Fibroblast of peridontal ligament (primary cell): ENCODE measurements around the gene TSPEAR.
"Not testable (repeated sequence)": the region's sequence is repeated elsewhere in the genome, so short reads cannot be mapped to it uniquely, and the experiment has no call there.

Source experiments
- DNase-seq: peaks from one replicate; pipeline ENCODE4 v3.0.0-alpha.2; 2010; ENCODE audit errors: extremely low read depth

TSPEAR gene

GRCh38 chr21:44569861-44570517 lies 141.4 kb downstream of the TSPEAR start:
- no peak for DNase-seq

DNA sequence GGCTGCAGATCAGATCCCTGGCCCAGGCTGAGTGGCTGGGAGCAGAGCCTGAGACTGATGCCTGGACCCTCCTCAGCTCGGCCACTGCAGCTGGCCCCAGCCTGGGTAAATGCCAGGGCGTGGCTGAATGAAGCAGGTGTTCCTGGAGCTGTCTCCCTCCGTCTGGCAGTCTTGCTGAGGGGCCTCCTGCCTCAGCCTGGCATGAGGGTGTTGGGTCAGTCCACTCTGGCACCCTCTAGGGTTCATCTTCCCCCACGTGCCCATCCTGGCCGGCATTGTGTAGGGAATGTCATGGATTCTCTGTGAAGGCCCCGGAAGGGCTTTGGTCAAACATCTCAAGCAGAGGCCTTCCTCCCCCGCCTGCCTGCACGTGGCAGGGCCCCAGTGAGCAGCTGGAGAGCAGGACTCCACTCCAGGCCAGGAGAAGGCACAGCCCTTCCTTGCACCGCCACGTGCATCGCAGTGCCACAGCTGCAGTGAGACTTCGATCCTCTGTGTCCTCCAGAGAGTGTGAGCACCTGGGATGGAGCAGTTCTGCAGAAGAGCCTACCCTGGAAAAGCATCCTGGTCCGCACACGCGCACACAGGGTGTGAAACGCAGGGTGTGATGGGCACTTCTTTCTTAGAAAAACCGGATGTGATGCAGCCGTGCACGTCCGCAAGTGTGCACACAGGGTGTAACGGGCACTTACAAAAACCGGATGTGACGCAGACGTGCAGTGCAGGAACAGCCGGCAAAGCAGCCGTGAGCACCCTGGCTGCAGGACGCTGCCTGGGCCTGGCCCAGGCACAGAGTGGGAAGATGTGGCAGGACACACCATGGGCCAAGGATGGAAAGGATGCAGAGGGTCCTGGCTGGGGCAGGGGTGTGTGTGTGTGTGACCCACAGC lies 142.5 kb downstream of the TSPEAR start:
- DNase-seq, result no peak

DNA sequence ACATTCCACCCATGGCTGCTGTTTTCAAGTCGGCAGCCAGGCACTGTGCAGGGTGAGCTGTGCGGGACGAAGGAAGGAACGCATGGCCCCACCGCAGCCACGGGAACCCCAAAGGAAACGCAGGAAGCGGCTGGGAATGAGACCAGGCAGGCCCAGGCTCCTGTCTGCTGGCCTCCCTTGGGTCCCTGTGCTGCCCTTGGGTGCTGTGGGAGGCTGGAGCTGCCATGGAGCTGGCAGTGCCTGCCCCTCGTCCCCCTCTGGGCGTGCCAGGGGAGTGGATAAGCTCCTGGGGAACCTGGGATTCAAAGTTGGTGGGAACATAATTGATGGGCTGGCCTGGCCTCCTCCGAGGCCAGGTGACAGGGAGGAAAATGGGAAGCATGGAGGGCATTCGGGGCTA lies 143.1 kb downstream of the TSPEAR start:
- no peak for DNase-seq

DNA sequence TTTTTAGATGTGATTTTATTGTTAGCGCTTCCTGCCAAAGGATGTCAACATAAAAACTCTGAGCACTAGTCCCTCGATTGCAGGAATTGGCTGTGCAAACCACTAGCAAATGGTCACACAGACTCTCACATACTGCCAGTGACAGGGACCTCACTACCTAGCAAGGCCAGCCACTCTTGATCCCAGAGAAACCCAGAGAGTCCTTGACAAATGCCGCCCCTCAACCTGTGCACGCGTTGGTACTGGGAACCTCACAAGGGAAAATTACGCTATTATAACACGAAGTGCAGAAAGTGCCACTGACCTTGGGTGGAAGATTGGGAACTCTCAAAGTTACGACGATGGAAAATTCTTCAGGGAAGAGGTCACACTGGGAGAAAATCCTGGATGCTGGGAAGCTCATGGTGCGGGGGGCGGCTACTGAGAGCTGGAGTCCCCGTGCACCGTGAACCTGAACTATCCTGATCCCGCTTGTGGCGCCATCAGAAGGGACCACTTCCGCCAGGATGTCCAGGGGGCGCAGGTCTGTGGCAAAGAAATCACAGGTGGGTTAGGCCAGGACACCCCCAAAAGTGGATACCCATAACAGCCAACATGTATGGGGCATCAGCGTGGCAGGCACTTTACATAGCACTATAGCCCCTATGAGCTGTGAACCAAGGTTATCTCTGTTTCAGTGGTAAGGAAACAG lies 143.7 kb downstream of the TSPEAR start:
- DNase-seq, result no peak

DNA sequence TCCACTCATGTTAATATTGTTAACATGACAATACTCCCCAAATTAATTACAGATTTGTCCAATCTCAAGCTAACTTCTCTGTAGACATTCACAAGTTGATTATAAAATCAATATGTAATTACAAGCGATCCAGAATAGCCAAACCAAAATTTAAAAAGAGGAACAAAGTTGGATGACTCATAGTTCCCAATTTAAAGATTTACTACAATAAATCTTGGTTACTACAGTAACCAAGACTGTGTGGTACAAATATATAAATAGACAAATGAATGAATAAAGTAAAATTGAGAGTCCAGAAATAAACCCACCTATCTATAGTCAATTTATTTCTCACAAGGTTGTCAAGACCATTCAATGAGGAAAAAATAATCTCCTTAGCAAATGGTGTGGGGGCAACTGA lies 145.0 kb downstream of the TSPEAR start:
- DNase-seq, result no peak

DNA sequence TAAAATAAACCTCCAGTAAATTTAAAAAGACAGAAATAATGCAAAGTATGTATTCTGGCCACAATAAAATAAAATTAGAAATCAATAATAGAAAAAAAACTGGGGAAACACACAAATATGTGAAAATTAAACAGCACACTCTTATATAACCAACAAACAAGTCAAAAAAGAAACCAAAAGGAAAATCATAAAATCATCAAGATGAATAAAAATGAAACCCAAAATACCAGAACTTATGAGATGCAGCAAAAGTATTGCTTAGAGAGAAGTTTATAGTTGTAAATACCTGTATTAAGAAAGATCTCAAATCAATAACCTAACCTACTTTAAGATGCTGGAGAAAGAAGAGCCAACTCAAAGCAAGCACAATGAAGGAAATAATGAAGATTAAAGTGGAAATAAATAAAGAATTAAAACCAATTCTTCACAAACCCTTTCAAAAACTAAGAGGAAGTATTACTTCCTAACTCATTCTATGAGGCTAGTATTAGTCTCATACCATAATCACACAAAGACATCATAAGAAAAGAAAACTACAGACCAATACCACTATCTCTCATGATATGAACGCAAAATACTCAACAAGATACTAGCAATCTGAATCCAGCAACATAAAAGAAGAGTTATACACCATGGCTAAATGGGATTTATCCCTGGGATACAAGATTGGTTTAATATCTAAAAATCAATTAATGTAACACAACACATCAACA lies 146.3 kb downstream of the TSPEAR start:
- DNase-seq, result no peak

- no peak for DNase-seq
These were observed 147.3 kb downstream of the TSPEAR start for GRCh38 chr21:44564099-44564498.

DNA sequence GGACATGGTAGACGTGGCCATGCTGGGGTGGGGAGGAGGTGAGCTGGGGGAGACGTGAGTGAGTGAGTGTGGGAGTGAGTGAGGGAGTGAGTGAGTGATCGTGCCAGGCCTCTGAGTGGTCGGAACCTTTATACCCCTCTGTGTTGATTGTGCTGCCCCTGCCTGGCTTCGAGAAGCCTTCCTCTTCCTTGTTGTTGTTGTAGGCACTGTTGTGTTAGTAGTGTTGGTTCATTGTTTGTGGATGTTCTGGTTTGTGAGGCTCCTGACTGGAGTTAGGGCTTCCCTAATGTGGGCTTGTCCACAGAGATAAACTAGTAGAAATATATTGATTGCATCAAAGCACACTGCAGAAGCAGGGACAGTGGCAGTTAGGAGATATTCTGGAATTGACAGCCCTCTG lies 152.7 kb downstream of the TSPEAR start, which contains the start of gene KRTAP10-3:
TSS of gene KRTAP10-3 (minus strand) at position 101 of the 400 bp plus-strand sequence. CDS start at position 21, 80 bp downstream.
- no peak for DNase-seq

GRCh38 chr21:44558329-44558675 lies 153.1 kb downstream of the TSPEAR start:
- not testable (repeated sequence) for DNase-seq

DNA sequence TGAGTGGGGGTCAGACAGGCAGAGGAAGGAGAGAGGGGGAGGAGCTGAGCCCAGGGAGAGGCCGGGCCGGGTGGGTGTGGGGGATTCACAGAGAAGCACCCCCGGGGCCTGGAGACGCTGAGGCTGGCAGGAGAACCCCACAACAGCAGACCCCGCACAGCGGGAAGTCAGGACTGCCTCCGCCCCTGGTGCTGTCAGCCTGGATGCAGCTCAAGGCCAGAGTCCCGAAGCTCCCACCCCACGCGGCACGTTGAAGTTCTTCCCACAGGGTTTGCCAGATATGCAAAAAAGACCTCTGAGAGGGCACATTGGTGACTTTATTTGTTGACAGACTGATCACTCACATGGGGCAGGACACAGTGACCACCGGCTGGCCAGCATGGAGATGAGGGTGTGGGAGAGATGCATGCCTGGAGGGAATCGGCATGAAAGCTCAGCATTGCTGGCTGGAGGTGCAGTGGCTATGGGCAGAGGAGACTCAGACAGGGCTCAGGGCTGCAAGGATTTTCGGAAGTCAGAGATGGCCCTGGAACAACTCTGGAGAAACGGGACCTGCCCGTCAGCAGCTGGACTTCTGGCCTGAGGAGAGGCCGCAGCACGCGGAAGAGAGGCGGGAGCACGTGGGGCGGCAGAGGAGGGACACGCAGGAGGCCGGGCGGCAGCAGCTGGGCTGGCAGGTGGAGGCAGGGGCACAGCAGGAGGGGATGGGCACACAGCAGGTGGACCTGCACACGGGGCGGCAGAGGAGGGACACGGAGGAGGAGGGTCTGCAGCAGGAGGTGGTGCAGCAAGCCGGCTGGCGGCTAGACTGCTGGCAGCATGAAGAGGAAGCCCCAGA lies 153.7 kb downstream of the TSPEAR start:
- no peak for DNase-seq

DNA sequence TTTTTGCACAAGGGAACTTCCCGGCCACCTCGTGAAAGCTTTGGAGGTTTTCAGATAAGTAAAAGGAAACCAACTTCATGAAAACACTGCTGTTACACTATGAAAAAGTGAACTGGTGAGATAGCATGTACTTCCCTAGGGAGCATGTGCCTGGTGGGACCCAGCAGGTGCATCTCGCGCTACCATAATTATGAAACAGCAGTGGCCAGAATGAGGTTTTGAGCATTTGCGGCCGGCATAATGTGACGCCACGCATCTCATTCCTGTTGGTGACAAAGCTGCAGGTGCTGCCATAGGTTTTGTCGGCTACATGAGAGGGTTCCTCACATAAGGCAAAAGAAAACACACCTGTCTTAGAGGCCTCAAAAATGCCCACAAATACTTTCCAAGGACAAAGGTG lies 154.5 kb downstream of the TSPEAR start:
- no peak for DNase-seq

- DNase-seq, result no peak
These were observed 156.0 kb downstream of the TSPEAR start for GRCh38 chr21:44555200-44555875.

GRCh38 chr21:44552681-44553080 lies 158.7 kb downstream of the TSPEAR start:
- no peak for DNase-seq

DNA sequence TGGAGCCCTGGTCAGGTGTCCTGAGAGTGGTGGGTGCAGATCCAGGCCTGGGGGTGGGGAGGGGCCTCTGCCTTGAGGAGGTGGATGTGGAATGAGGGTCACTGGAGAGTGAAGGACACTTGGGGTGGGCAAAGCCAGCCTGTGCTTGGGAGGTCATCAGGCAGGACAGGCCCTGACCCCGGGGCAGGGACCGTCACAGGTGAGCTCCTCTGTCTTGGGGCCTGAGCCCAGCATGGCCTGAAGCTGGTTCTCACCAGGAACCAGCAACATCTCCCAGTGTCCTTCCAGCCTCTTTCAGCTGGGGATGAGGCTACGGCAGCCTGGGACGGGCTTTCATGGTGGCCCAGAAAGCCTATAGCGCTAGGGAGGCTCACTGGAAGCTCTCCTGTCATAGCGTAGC lies 159.2 kb downstream of the TSPEAR start:
- DNase-seq, result no peak

GRCh38 chr21:44551340-44551961 lies 159.9 kb downstream of the TSPEAR start, which contains the start of gene KRTAP10-2:
KRTAP10-2 (minus strand) TSS chr21:44551505; CDS start chr21:44551458, 47 bp downstream.
- no peak for DNase-seq

DNA sequence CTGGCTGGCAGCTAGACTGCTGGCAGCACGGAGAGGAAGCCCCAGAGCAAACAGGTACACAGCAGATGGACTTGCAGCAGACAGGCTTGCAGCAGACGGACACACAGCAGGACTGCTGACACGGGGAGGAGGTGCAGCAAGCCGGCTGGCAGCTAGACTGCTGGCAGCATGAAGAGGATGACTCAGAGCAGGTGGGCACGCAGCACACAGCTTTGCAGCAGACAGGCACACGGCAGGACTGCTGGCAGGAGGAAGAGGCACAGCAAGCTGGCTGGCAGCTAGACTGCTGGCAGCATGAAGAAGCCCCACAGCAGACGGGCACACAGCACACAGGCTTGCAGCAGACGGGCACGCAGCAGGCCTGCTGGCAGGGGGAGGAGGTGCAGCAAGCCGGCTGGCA lies 160.6 kb downstream of the TSPEAR start:
- DNase-seq, result no peak

GRCh38 chr21:44550285-44550684 lies 161.1 kb downstream of the TSPEAR start:
- DNase-seq, result not testable (repeated sequence)

DNA sequence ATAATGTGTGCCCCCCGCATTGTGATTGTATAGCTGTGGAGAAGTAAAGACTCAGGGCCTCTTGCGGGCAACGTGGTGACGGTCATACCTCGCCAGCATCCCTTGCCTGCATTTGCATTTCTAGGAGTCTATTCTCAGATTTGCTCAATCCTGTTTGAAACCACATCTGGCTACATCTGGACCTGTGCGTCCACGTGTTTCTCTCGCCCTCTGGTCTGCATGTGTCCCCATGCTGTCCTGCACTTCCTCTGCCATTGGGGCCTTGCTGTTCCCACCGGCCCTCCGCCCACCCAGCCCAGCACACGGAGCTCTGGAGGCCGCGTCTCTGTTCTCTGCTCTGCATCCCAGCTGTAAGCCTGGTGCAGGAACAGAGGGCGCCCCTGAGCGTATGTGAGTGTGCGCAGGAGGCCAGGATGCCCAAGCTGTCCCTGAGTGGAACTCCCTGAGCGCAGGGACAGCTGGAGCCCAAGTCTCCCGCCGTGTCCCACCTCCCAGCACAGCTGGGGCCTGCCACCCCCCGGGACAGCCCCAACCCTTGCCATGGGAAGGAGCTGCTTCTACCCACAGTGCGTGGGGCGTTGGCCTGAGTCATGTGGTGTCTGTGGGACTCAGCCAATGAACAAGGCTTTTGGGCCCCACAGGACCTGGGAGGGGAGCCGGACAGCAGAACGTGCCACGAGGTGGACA lies 161.7 kb downstream of the TSPEAR start:
- no peak for DNase-seq

DNA sequence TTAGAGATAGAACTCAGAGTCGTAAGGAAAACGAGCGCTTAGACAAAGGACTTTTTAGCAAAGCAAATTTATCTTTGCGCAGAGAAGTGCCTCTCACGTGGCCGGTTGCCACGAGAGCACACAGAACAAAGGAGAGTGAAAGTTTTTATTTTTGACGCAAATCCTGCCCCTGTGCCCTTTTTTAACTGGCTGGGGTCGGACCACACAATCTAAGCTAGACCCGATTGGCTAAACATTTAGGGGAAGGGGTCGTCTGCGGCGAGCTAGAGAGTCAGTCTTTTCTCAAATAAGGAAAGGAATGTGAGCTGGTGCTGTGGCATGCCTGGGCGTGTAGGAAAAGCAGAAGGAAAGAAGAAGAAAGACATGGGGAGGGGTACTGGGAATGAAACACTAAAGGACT lies 162.4 kb downstream of the TSPEAR start:
- DNase-seq, result no peak
